Measurements from ENCODE around the gene ZNF180.

GRCh38 chr19:44476559-44477408 is 23.5 kb downstream of the ZNF180 start:
- TF ChIP-seq CEBPB (IDR thresholded peaks at IDR 0.05) (no peak), MAX (IDR thresholded peaks at IDR 0.05) (no peak), RAD21 (IDR thresholded peaks at IDR 0.05; ENCODE audit: low read depth) (no peak), TEAD4 (IDR thresholded peaks at IDR 0.05) (no peak), EP300 (IDR thresholded peaks at IDR 0.05; ENCODE audit: borderline replicate concordance) (no peak), TCF12 (IDR thresholded peaks at IDR 0.05; ENCODE audit: low read depth) (peak; percentile 91), NFIC (IDR thresholded peaks at IDR 0.05) (no peak)
- TF ChIP-seq, protein P1, sequence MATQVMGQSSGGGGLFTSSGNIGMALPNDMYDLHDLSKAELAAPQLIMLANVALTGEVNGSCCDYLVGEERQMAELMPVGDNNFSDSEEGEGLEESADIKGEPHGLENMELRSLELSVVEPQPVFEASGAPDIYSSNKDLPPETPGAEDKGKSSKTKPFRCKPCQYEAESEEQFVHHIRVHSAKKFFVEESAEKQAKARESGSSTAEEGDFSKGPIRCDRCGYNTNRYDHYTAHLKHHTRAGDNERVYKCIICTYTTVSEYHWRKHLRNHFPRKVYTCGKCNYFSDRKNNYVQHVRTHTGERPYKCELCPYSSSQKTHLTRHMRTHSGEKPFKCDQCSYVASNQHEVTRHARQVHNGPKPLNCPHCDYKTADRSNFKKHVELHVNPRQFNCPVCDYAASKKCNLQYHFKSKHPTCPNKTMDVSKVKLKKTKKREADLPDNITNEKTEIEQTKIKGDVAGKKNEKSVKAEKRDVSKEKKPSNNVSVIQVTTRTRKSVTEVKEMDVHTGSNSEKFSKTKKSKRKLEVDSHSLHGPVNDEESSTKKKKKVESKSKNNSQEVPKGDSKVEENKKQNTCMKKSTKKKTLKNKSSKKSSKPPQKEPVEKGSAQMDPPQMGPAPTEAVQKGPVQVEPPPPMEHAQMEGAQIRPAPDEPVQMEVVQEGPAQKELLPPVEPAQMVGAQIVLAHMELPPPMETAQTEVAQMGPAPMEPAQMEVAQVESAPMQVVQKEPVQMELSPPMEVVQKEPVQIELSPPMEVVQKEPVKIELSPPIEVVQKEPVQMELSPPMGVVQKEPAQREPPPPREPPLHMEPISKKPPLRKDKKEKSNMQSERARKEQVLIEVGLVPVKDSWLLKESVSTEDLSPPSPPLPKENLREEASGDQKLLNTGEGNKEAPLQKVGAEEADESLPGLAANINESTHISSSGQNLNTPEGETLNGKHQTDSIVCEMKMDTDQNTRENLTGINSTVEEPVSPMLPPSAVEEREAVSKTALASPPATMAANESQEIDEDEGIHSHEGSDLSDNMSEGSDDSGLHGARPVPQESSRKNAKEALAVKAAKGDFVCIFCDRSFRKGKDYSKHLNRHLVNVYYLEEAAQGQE (IDR thresholded peaks at IDR 0.05; ENCODE audit: low read depth): no peak

Data from Ishikawa (cell line).